Stimulated activated CD8-positive, alpha-beta memory T cell treated with anti-CD3 and anti-CD28 coated beads, Interleukin-4, amount 100 ng/mL, for 24 hours (primary cell): ENCODE measurements around the gene PUS7.
"Not testable (repeated sequence)": the region's sequence is repeated elsewhere in the genome, so short reads cannot be mapped to it uniquely, and the experiment has no call there.

Source experiments
- DNase-seq: peaks from one replicate; pipeline ENCODE4 v3.0.0-alpha.2; 2020; ENCODE audit warnings: low read depth

PUS7 gene

GRCh38 chr7:105497016-105497415, 25.1 kb downstream of the PUS7 start:
- DNase-seq: no peak

GRCh38 chr7:105496521-105496920, 25.6 kb downstream of the PUS7 start:
- DNase-seq: no peak

DNA sequence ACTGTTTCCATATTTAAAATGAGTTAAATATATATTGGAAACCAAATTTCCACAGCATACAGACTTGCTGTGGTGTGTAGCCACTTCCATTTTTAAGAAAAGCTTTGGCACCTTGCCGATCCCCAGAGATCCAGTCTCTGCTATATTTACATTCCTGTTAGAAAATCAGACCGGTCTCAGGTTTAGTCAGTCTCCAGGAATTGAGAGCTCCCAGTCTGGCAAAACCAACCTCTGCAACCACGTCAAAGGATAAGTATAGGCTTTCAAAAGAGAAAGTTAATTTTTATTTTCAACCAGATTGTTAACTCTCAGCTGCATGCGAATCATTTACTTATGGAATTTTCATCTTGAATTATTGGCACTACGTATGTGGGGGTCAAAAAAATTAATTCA, 28.2 kb downstream of the PUS7 start:
- DNase-seq: no peak

- DNase-seq: no peak
Measured at GRCh38 chr7:105493196-105493922, 28.7 kb downstream of the PUS7 start.

- no peak for DNase-seq
Measured at GRCh38 chr7:105489409-105489808, 32.7 kb downstream of the PUS7 start.

DNA sequence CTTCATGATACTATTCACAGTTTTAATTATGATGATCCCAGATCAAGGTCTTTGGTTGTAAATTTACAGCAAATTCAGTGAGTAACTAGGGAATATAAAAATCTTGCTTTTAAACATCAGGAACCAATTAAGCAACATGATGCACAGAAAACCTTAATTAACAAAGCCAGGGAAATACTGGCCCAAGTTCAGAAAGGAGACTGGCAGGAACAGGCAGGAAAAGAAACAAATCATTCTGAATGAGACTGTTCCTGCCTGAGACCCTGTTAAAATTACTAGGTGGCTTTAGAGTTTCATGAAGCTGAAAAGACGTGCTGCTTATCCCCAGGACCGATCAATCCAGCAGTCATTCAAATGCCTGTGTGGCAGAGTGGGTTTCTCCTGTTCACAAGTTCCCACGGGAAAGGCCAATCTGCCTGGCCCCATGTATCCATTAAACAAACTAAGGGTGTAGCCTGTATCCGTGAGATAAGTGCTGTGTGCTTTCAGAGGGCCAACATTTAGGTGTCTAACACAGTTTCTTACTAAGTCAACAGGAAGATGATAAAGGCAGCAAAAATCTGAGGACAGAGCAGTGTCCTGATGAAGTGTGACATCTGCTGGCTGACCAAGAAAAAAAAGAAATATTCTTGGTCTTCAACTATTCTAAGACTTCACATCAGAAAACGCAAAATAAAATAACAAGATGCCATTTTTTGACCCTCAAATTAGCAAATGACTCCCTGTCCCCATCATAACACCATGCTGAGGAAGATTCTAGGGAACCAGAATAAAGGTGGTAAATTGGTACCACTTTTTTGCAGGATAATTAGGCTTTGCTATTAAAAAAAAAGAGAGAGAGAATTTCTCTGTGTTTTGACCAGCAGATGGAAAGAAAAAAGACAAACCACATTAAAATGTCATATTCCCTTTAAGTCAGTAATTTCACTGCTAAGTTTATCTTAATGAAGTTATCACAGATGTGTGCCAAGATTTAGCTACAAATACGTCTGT, 34.2 kb downstream of the PUS7 start:
- DNase-seq: no peak

DNA sequence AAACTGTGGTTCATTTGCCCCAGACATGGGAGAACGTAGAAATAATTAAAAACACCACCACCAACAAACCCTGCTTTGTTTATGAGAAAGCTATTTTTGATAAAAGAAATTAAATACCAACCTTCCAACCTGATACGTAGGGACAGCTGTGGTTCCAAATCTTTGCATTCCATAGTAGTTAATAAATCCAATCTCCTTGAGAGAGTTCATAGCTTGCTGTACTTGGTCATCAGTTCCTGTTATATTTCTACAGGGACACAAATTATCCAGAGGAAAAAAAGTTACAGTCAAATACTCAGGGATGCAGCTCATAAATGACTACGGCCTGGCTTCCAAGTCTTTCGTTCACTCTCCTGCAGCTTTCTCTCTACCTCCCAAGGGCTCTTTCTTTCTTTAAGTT, 41.1 kb downstream of the PUS7 start:
- no peak for DNase-seq

DNA sequence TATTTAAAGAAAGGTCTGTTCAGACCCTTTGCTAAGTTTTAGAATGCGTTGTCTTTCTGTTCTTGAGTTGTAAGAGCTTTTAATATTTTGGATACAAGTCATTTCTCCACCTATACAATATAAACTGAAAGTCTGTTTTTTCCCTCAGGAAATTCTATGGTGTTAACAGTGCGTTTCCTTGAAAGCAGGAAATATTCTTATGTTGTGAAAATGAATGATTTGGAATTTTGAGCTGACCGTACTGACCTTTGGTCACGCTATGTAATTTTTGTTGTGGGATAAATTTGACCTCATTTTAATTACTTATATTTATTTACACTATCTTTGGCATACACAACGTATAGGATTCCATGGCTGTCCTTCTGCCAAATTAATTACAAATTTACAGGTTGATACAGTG, 43.5 kb downstream of the PUS7 start:
- no peak for DNase-seq

GRCh38 chr7:105477908-105478307, 44.2 kb downstream of the PUS7 start:
- no peak for DNase-seq

- no peak for DNase-seq
Measured at GRCh38 chr7:105474045-105474444, 48.0 kb downstream of the PUS7 start.

GRCh38 chr7:105473163-105473562, 48.9 kb downstream of the PUS7 start:
- DNase-seq: no peak

DNA sequence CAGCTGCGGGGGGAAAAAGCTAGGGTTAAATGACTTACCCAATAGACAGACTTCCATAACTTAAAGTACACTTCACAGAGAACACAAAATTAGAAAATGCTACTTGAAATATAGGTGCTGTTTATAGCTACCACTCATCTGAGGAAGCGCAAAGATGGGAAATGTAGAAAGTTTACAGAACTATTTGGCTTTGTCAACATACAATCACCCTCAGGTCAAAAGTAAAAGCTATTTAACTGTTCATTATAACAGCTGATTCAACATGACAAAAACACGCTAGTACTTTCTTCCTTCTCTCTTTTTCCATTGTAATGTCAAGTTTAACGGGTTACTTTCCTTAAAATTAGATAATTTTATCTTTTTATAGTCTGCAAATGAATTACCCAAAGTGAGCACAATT, 51.2 kb downstream of the PUS7 start:
- DNase-seq: no peak

GRCh38 chr7:105470090-105470489, 52.0 kb downstream of the PUS7 start:
- DNase-seq: no peak

DNA sequence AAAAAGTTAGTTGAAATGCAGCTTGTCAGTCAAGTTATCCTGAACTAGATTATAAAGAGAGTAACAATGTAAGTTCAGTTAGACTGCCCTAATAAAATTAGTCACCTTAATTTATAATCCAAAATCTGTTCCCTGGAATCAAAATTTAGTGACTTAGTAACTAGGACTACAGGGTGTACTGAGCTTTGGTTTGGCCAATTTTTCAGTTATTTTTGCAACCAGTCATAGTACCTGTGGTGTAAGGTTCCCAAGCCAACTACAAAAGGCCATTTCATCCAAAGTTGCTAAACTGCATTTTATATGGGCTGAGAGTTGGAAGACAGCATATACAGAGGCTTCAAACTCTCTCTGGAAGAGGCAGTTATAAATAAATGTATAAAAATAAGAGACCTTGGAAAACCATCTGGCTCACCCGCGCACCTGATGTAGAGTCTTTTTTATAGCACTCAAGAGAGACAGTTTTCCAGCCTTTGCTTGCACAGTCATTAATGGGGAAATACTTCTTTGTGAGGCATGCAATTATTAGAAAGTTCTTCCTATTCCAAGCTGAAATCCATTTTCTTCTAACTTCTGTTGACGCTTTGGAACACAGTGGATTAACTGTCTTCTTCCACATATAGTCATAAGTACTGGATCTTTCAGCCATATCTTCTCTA, 59.2 kb downstream of the PUS7 start:
- no peak for DNase-seq

- no peak for DNase-seq
Measured at GRCh38 chr7:105461518-105461917, 60.6 kb downstream of the PUS7 start.

DNA sequence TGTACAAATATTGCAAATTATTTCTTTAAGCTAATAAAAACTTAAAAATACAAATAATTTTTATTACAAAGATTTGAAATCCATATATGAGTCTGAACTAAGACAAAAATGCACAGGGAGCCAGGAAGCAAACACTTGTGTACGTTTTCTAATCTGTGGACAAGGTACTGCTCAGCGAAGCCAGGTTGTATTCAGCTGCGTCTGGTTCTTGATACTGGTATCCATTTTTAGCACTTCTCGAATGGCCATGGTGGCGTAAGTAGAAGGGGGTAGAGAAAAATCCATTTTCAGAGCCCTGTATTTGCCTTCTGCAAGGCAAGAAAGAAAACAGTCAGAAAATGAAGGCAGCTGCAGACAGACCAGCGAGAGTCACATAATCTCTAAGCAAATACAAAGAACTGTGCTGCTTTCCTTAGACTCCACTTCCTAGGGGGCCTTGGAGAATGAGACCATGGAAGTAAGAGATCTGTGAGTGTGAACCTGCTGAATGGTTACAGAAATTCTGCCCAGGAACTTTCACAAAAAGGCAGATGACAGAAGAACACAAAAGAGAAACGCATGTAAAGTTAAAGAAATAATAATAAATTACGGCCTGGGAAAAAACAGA, 64.3 kb downstream of the PUS7 start:
- no peak for DNase-seq

DNA sequence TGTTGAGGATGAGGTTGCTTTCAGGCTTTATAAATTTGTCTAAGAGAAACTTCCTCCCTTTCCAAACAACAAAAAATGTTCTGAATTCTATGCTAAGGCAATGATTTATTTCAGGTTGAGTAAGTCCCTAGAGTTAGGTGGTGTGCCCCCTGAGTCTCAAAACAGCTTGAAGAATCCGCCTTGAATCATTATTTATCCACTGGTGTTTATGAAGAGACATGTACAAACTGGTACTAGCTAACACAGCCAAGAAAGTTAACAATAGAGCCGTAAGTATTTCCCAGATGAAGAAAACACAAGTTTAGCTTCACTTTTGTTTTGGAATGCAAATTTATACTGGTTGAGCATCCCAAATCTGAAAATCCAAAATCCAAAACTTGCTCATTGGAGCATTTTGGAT, 67.2 kb downstream of the PUS7 start:
- DNase-seq: no peak

- DNase-seq: no peak
Measured at GRCh38 chr7:105454095-105454747, 67.8 kb downstream of the PUS7 start.

DNA sequence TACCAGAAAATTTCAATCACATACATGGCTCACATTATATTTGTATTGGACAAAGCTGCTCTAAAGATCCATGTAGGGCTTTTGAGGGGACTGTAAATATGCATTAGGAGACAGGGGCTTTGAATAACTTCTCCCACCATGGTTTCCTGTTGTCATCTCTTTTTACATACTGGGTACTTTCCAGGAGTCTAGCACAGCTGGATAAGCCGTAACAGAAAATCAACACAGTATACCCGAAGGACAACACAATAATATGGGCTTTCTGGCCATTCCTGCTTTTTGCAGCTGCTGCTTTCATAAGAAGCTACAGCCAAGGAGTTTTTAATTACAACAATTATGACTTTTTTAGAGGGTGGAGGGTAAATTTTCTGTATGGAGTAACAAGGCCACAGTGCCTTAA, 70.0 kb downstream of the PUS7 start:
- no peak for DNase-seq

- not testable (repeated sequence) for DNase-seq
Measured at GRCh38 chr7:105450870-105451269, 71.2 kb downstream of the PUS7 start.

DNA sequence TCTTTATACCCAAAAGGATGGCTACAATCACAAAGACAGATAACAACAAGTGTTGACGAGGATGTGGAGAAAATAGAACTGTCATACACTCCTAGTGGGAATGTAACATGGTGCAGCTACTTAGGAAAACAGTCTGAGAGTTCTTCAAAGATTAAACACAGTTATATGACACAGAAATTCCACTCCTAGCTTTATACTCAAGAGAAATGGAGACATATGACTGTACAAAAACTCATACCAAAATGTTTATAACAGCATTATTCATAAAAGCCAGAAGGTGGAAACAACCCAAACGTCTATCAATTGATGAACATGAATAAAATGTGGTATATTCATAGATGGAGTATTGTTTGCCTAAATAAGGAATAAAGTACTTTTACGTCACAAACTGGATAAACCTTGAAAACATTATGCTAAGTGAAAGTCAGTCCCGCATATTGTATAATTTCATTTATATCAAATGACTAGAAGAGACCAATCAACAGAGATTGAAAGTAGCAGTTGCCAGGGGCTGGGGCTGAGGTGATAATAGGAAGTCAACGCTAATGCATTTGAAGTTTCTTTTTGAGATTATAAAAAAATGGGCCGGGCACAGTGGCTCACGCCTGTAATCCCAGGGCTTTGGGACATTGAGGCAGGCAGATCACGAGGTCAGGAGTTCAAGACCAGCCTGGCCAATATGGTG, 71.8 kb downstream of the PUS7 start:
- DNase-seq: no peak
